ENCODE measurements around the gene STPG2.

STPG2 gene

GRCh38 chr4:98094118-98094517 lies 49.2 kb downstream of the STPG2 start:
- in situ Hi-C loops (cut with HindIII; ENCODE audit: low sequenced_read_pairs), result no loop called here

- in situ Hi-C loops (cut with HindIII; ENCODE audit: low sequenced_read_pairs), result no loop called here
Observed at GRCh38 chr4:98093662-98094061, 49.6 kb downstream of the STPG2 start.

- in situ Hi-C loops (cut with HindIII; ENCODE audit: low sequenced_read_pairs), result no loop called here
Observed at GRCh38 chr4:98092833-98093439, 50.3 kb downstream of the STPG2 start.

GRCh38 chr4:98081936-98082335 lies 61.3 kb downstream of the STPG2 start:
- in situ Hi-C loops (cut with HindIII; ENCODE audit: low sequenced_read_pairs), result no loop called here

GRCh38 chr4:98068495-98068894 lies 74.8 kb downstream of the STPG2 start:
- in situ Hi-C loops (cut with HindIII; ENCODE audit: low sequenced_read_pairs), result no loop called here

GRCh38 chr4:98055800-98056501 lies 87.3 kb downstream of the STPG2 start:
- in situ Hi-C loops (cut with HindIII; ENCODE audit: low sequenced_read_pairs), result no loop called here

- in situ Hi-C loops (cut with HindIII; ENCODE audit: low sequenced_read_pairs), result no loop called here
Observed at GRCh38 chr4:98046665-98047064, 96.6 kb downstream of the STPG2 start.

- in situ Hi-C loops (cut with HindIII; ENCODE audit: low sequenced_read_pairs), result no loop called here
Observed at GRCh38 chr4:98030059-98030458, 113.2 kb downstream of the STPG2 start.

GRCh38 chr4:98027827-98028226 lies 115.4 kb downstream of the STPG2 start:
- in situ Hi-C loops (cut with HindIII; ENCODE audit: low sequenced_read_pairs), result no loop called here

GRCh38 chr4:98026362-98026761 lies 116.9 kb downstream of the STPG2 start:
- in situ Hi-C loops (cut with HindIII; ENCODE audit: low sequenced_read_pairs), result no loop called here

GRCh38 chr4:98006814-98007412 lies 136.4 kb downstream of the STPG2 start:
- in situ Hi-C loops (cut with HindIII; ENCODE audit: low sequenced_read_pairs), result no loop called here

GRCh38 chr4:98006060-98006459 lies 137.2 kb downstream of the STPG2 start:
- in situ Hi-C loops (cut with HindIII; ENCODE audit: low sequenced_read_pairs), result no loop called here

GRCh38 chr4:98000940-98001339 lies 142.3 kb downstream of the STPG2 start:
- in situ Hi-C loops (cut with HindIII; ENCODE audit: low sequenced_read_pairs), result no loop called here

- in situ Hi-C loops (cut with HindIII; ENCODE audit: low sequenced_read_pairs), result no loop called here
Observed at GRCh38 chr4:97998203-97998602, 145.1 kb downstream of the STPG2 start.

- in situ Hi-C loops (cut with HindIII; ENCODE audit: low sequenced_read_pairs), result no loop called here
Observed at GRCh38 chr4:97994765-97995465, 148.4 kb downstream of the STPG2 start.

- in situ Hi-C loops (cut with HindIII; ENCODE audit: low sequenced_read_pairs), result no loop called here
Observed at GRCh38 chr4:97990409-97990808, 152.9 kb downstream of the STPG2 start.

GRCh38 chr4:97987019-97987648 lies 156.1 kb downstream of the STPG2 start:
- in situ Hi-C loops (cut with HindIII; ENCODE audit: low sequenced_read_pairs), result no loop called here

- in situ Hi-C loops (cut with HindIII; ENCODE audit: low sequenced_read_pairs), result no loop called here
Observed at GRCh38 chr4:97984545-97985131, 158.6 kb downstream of the STPG2 start.

GRCh38 chr4:97978791-97979488 lies 164.3 kb downstream of the STPG2 start:
- in situ Hi-C loops (cut with HindIII; ENCODE audit: low sequenced_read_pairs), result no loop called here
